Parathyroid adenoma (tissue), 2 donors: ENCODE data around the gene UCN.
"Not testable (repeated sequence)": the region's sequence is repeated elsewhere in the genome, so short reads cannot be mapped to it uniquely, and the experiment has no call there.

Source experiments
- H2AFZ ChIP-seq: fragments of 300-600 bp; sonication (generic); one replicate; pipeline ENCODE4 v1.7.0; 2017; ENCODE audit warnings: antibody characterized with exemption, mild to moderate bottlenecking
- H3K27ac ChIP-seq: fragments of 300-600 bp; sonication (generic); one replicate; pipeline ENCODE4 v1.7.0; 2017
- H3K27me3 ChIP-seq: fragments of 300-600 bp; sonication (generic); one replicate; pipeline ENCODE4 v1.7.0; 2017; ENCODE audit warnings: low read length; ENCODE audit not compliant: control insufficient read depth, insufficient read depth
- H3K36me3 ChIP-seq: fragments of 300-600 bp; sonication (generic); one replicate; pipeline ENCODE4 v1.7.0; 2017; ENCODE audit warnings: low read length; ENCODE audit not compliant: control insufficient read depth, insufficient read depth
- H3K4me1 ChIP-seq: fragments of 300-600 bp; sonication (generic); one replicate; pipeline ENCODE4 v1.7.0; 2017; ENCODE audit warnings: control low read depth
- H3K4me2 ChIP-seq: fragments of 300-600 bp; sonication (generic); one replicate; pipeline ENCODE4 v1.7.0; 2017; ENCODE audit warnings: low read length
- H3K4me3 ChIP-seq: fragments of 300-600 bp; sonication (generic); one replicate; pipeline ENCODE4 v1.7.0; 2017; ENCODE audit warnings: low read depth, low read length
- H3K79me2 ChIP-seq: fragments of 300-600 bp; sonication (generic); one replicate; pipeline ENCODE4 v1.7.0; 2017; ENCODE audit warnings: control low read depth
- H3K9ac ChIP-seq: fragments of 300-600 bp; sonication (generic); one replicate; pipeline ENCODE4 v1.7.0; 2017; ENCODE audit warnings: mild to moderate bottlenecking
- H3K9me3 ChIP-seq: fragments of 300-600 bp; sonication (generic); one replicate; pipeline ENCODE4 v1.7.0; 2017; ENCODE audit warnings: low read length; ENCODE audit not compliant: control insufficient read depth
- CTCF ChIP-seq: fragments of 300-600 bp; sonication (generic); IDR thresholded peaks from one replicate; pipeline ENCODE4 v1.7.0; 2017; ENCODE audit warnings: antibody characterized with exemption, mild to moderate bottlenecking
- donor health status: primary hyperparathyroidism.

The UCN gene

GRCh38 chr2:27305516-27305915 lies 2.7 kb downstream of the UCN start:
- no peak for TF ChIP-seq CTCF
- Histone ChIP-seq H3K27me3 (peaks cover 10% of the 10 kb centered on the region), H3K9me3 (no peaks in the 10 kb centered on the region), H3K4me3 (no peak overlapping the region), H2AFZ (no peak overlapping the region), H3K36me3 (no peaks in the 10 kb centered on the region), H3K27ac (no peak overlapping the region), H3K4me1 (peaks cover 8% of the 10 kb centered on the region), H3K4me2 (no peak overlapping the region), H3K9ac (no peak overlapping the region), H3K79me2 (no peaks in the 10 kb centered on the region)

GRCh38 chr2:27304488-27305240 lies 3.6 kb downstream of the UCN start:
- Histone ChIP-seq H2AFZ (no peak overlapping the region), H3K36me3 (no peaks in the 10 kb centered on the region), H3K27ac (no peak overlapping the region), H3K4me3 (no peak overlapping the region), H3K9me3 (no peaks in the 10 kb centered on the region), H3K4me2 (no peak overlapping the region), H3K27me3 (peaks cover 10% of the 10 kb centered on the region), H3K4me1 (peaks cover 8% of the 10 kb centered on the region), H3K9ac (no peak overlapping the region), H3K79me2 (no peaks in the 10 kb centered on the region)
- TF ChIP-seq CTCF = no peak

GRCh38 chr2:27303093-27304025 lies 4.9 kb downstream of the UCN start:
- H3K27me3 ChIP-seq = peaks cover 10% of the 10 kb centered on the region
- TF ChIP-seq CTCF = peak; percentile 92
- H3K36me3 ChIP-seq = no peaks in the 10 kb centered on the region
- H3K9ac ChIP-seq = no peak overlapping the region
- H3K79me2 ChIP-seq = no peaks in the 10 kb centered on the region
- H3K9me3 ChIP-seq = no peaks in the 10 kb centered on the region
- peak overlapping the region; percentile 83 for H2AFZ ChIP-seq
- no peak overlapping the region for H3K27ac ChIP-seq
- H3K4me1 ChIP-seq = peaks cover 8% of the 10 kb centered on the region
- H3K4me2 ChIP-seq = peak overlapping the region; percentile 18
- H3K4me3 ChIP-seq = no peak overlapping the region

DNA sequence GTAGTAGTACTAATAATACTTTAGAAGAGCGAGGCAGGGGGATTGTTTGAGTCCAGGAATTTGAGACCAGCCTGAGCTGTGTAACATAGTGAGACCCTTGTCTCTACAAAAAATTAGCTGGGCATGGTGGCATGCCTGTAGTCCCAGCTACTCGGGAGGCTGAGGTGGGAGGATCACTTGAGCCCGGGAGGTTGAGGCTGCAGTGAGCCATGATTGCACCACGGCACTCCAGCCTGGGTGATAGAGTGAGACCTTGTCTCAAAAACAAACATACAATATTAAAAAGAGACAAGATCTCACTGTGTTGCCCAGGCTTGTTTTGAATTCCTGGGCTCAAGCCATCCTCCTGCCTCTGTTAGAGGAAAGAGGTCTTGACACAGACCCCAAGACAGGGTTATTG lies 7.6 kb downstream of the UCN start:
- not testable (repeated sequence) for H2AFZ ChIP-seq, H3K9ac ChIP-seq, H3K27me3 ChIP-seq, H3K4me1 ChIP-seq, H3K79me2 ChIP-seq, H3K27ac ChIP-seq, H3K9me3 ChIP-seq, H3K4me3 ChIP-seq, H3K36me3 ChIP-seq, H3K4me2 ChIP-seq

DNA sequence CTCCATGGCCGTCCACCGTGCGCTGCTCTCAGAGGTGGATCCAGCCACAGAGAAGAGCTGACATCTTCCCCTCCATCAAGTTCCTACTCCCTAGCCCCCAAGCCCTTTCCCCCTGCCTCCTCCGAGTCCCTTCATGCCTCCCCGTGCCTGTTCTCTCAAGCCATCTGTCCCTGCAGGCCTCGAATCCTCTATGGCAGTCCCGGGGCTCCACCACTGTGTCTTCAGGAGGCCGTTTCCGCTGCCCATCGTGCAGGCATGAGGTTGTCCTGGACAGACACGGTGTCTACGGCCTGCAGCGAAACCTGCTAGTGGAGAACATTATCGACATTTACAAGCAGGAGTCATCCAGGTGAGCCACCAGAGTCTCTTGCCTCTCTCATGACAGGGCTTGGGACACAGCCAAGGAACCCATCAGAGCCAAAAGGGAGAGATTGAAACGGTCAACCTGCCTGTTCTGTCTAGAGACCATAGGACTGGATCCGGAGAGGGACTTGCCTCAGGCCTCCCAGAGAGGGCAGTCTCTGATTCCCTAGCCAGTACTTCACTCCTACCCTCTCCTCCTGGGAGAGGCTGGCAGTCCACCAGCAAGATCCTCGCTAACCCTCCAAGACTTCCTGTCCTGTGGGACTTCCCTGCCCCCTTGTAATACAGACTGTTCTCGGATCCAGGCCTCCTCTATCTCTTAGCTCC lies 9.7 kb downstream of the UCN start:
- Histone ChIP-seq H3K9me3 (no peaks in the 10 kb centered on the region), H2AFZ (no peak overlapping the region), H3K4me3 (no peak overlapping the region), H3K79me2 (no peaks in the 10 kb centered on the region), H3K4me2 (no peak overlapping the region), H3K27ac (no peak overlapping the region), H3K36me3 (no peaks in the 10 kb centered on the region), H3K9ac (no peak overlapping the region), H3K27me3 (no peaks in the 10 kb centered on the region), H3K4me1 (peaks cover 2% of the 10 kb centered on the region)
- TF ChIP-seq CTCF = no peak
